Superior temporal gyrus (tissue), 1 donor: ENCODE results near the gene PRKAG1.
A peak's percentile ranks its signal among the peaks of the same experiment; 100 is the strongest.

Experiments used
- DNase-seq: peaks from one replicate; pipeline ENCODE4 v3.0.0-alpha.2; 2016; ENCODE audit errors: extremely low spot score

Gene PRKAG1

GRCh38 chr12:49010092-49010668, 8.4 kb downstream of the PRKAG1 start:
- DNase-seq = no peak

DNA sequence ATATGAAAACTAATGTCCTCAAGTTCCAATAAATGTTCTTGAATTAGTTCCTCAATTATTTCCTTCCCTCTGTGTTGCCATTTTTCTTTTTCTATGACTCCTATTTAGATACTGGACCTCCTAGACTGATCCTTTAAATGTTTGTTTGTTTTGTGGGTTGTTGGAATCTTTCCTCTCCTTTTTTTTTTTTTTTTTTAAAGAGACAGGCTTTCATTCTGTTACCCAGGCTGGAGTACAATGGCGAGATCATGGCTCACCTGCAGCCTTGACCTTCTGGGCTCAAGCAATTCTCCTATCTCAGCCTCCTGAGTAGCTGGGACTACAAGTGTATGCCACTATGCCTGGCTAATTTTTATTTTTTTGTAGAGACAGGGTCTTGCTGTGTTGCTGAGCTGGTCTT, 9.6 kb downstream of the PRKAG1 start:
- DNase-seq = no peak

DNA sequence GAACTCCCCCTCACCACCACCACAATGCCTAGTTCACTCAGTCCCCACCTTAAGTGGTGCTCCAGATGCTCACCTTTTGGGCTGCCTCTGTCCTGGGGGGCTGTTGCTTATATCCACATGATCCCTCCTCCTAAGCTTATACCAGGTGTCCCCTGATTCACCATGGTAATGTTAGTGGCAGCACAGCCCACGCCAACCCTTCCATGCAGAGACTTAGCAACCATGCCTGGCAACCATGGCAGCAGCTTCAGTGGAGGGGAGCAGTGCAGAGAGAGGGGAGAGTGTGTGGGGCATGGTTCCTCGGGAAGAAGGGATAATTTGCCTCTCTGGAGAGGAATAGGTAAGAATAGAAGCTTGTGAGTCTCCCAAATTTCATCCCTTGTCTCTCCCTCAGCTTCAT, 18.2 kb downstream of the PRKAG1 start:
- peak; percentile 54 for DNase-seq

DNA sequence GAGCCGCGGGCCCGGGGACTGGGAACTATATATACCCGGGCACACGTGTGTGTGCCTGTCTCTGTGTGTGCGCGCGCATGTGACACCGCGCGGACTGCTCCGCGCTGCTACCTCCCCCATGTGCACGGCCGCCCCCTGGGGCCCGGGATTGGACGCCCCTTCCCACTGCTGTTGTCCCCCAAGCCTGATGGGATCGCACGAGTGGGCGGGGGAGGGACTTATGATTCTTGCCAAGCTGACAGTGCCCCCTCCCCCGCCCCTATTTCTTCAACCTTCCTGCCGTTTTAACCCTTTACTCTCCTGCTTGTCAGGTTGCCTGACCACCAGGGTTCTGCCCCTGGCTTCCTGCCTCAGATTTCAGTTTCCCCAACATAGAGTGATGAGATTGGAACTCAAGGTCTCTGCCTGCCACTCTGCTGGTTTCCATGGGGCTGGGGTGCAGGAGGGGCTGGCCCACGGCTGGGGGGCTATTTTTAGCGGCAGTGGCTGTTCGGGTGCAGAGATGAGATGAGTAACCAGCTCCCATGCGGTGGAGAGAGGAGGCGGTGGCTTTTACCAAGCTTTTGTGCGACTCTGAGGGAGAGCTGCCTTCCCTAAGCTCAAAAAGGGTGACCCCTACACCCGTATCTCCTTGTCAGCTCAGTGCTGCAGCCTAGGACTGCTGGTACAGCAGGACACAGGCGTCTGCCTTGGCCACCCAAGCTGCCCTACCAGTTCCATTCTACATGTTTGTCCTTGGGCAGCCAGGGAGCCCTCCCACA, 19.0 kb downstream of the PRKAG1 start, which contains the start of gene DDN:
Gene DDN (minus strand): TSS at position 5 of the 761 bp plus-strand sequence. CDS start 88 bp downstream, outside the sequence.
- peak; percentile 55 for DNase-seq

DNA sequence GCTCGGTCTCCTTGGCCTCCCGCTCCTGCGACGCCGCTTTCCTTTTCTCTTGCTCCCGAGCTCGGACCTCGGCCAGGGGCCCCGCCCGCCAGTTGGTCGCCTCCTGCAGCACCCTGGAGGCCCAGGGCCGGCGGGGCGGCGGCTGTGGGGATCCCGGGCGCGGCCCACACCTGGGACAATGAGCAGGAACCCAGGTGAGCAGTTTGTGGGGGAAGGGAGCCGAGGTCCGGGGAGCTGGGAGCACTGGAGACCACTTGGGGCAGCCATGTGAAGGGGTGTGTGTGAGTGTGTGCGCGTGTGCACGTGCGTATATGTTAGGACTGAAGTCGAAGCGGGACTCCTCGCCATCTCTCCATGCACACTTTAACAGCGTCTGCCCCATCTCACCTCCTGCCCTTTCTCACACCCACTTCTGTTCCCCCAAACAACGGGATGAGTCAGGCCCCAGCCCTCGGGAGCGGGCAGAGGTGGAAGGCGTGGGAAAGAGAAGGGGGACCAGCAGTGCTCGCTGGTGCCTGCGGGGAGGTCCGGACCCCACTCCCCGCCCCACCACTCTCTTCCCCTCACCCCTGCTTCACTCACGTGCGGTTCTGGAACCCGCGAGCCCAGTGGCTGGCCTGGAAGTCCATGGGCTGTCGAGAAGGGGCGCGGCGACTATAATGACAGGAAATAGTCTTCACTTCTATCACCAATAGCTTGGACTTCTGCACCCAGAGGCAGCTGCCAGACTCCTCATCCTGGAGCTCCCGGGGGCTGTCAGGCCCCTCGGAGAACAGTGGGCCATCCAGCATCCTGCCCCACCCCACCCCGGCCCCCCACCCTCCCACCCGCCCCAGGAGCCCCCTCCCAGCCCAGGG, 19.9 kb downstream of the PRKAG1 start:
- no peak for DNase-seq

GRCh38 chr12:48997719-48998496, 20.7 kb downstream of the PRKAG1 start:
- no peak for DNase-seq

- peak; percentile 84 for DNase-seq
Measured at GRCh38 chr12:48996794-48997718, 21.5 kb downstream of the PRKAG1 start.

DNA sequence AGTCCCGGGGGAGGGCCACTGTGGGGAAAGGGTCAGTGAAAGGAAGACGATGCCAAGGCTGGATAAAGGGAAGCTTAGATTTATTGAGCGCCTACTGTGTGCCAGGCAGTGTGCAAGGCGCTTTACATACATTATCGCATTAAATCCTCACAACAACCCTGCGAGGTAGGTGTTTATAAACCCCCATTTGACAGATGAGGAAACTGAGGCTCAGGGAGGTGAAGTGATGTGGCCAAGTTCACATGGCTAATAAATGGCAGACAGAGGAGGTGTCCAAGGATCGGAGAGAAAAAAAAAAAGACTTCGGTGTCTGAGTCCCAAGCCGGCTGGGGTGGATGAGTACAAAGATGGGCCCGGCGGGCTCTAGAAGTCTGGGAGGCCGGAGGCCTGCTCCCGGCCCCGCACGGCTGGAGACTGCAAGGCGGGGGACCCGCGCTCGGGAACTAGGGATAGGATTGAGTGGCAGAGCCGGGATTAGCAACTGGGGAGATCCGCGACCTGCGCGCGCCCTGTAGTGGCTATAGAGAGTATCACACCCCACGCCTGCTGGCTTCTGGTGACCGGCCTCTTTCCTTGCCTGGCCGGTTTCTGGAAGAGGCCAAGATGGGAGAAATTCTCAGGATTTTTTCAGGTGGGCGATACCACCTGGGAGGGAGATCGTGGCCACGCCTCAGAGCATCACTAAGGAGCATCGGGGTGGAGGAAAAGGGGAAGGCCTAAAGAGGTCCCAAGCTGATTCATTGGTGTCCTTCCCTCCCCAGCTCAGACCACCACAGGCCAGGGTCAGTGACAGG, 23.3 kb downstream of the PRKAG1 start:
- DNase-seq = peak; percentile 83

- no peak for DNase-seq
Measured at GRCh38 chr12:48994224-48995085, 24.1 kb downstream of the PRKAG1 start.

DNA sequence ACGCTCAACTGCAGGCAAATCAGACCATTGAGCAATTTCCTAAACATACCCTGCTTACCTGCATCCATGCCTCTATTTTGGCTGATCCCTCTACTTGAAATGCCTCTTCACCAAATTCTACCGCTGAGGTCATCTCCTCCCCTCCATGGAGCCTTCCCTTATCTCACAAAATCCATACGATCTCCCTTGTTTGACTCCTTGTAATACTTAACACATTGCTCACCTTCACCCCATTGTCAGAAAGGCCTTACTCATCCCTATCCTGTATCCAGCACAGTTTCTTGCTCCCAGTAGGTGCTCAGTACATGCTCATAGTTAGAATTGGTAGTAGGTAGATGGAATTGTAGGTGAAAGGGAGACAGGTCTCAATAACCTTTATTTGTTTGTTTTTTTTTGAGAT, 24.8 kb downstream of the PRKAG1 start:
- DNase-seq = no peak

DNA sequence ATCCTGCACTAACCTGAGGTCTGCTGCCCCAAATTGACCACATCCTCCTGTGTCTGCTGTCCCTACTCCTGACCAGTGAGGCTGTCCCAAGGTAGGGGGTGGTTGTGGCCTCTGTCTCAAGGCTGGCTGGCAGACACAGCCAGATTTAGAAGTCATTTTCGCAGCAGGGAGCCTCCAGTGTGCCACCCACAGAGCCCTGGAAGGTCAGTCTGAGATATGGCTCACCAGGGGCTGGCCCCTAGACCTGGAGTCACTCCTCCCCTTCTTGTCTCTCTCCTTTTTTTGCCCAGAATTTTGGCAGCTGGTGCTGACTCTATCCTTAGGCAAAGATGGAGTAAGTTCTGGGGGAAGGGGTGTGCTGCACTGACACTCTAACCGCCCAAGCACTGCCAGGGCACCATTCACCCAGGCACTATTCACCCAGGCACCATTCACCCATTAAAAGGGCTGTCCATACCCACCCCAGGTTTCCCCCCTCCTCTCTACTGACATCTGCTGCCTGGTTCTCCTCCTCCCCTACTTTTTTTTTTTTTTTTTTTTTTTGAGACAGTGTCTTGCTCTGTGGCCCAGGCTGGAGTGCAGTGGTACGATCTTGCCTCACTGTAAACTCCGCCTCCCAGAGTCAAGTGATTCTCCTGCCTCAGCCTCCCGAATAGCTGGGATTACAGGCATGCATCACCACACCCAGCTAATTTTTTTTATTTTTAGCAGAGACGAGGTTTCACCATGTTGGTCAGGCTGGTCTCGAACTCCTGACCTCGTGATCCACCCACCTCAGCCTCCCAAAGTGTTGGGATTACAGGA, 27.1 kb downstream of the PRKAG1 start:
- DNase-seq = no peak

- DNase-seq = no peak
Measured at GRCh38 chr12:48990552-48990951, 28.0 kb downstream of the PRKAG1 start.

GRCh38 chr12:48988030-48988649, 30.4 kb downstream of the PRKAG1 start:
- peak; percentile 79 for DNase-seq

- DNase-seq = no peak
Measured at GRCh38 chr12:48986720-48987291, 31.8 kb downstream of the PRKAG1 start.

DNA sequence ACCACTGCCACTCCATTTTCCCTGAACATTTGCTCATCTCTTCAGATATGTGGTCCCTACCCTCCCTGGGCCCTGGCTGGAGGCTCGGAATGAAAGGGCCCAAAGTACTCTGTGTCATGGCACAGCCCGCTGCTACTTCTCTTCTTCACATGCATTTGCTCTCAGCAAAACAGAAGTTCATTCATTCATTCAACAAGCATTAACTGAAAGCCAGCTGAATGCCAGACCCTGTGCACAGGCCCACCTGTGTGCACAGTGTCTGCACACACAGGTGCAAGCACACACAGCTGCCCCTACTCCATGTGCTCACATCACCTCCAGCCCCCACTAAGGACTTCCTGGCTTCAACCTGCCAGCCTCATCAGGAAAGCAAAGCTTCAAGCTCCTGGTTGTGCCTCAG, 32.7 kb downstream of the PRKAG1 start:
- no peak for DNase-seq

GRCh38 chr12:48985475-48985897, 33.1 kb downstream of the PRKAG1 start:
- no peak for DNase-seq
